Measurements from ENCODE around the gene CBL.

The CBL gene

GRCh38 chr11:119156496-119156895 lies 49.6 kb upstream of the CBL start:
- CTCF ChIA-PET, result interaction anchor here (0.6 to 2.0 kb wide), 6 partner anchors 10 to 40 kb away, joined by 3 to 8 read pairs (median 4); no protein-coding TSS in a partner anchor
- no peak for TF ChIP-seq SETDB1 (IDR thresholded peaks at IDR 0.05; ENCODE audit: insufficient read length, low read length)
- TF ChIP-seq ZNF266 (tag by site-specific recombination; IDR thresholded peaks at IDR 0.05; ENCODE audit: low read depth), result no peak
- TF ChIP-seq ZNF140 (tag by site-specific recombination; IDR thresholded peaks at IDR 0.05), result no peak
- TF ChIP-seq KLF8 (tag by site-specific recombination; IDR thresholded peaks at IDR 0.05), result no peak
- TF ChIP-seq ZNF580 (tag by site-specific recombination; IDR thresholded peaks at IDR 0.05), result no peak
- TF ChIP-seq IKZF3 (tag by site-specific recombination; IDR thresholded peaks at IDR 0.05), result no peak
- no peak for TF ChIP-seq ZNF239 (tag by site-specific recombination; IDR thresholded peaks at IDR 0.05)

GRCh38 chr11:119157063-119157462 lies 49.1 kb upstream of the CBL start:
- H3K36me3 ChIP-seq (ENCODE audit: control insufficient read depth in 2 of 2, insufficient read depth in 1 of 2, low read length in 2 of 2), result peaks cover 0 to 20% of the 10 kb centered on the region in 2 experiments; a peak in 1 of 3 replicates
- ChIA-PET POLR2A (no interaction called here), CTCF (interaction anchor here (0.6 to 2.0 kb wide), 5 partner anchors 10 to 40 kb away, joined by 3 to 8 read pairs (median 4); no protein-coding TSS in a partner anchor)
- TF ChIP-seq KLF10 (tag by site-specific recombination; IDR thresholded peaks at IDR 0.05) (no peak), SCRT2 (tag by site-specific recombination; IDR thresholded peaks at IDR 0.05) (peak; percentile 48; the same call in 1 of the 2 replicates), ZSCAN18 (tag by site-specific recombination; IDR thresholded peaks at IDR 0.05) (no peak), GLIS2 (tag by site-specific recombination; IDR thresholded peaks at IDR 0.05) (no peak), ZXDB (tag by site-specific recombination; IDR thresholded peaks at IDR 0.05) (no peak), ZNF488 (tag by site-specific recombination; IDR thresholded peaks at IDR 0.05) (no peak), ZNF600 (tag by site-specific recombination; IDR thresholded peaks at IDR 0.05) (no peak), ZNF664 (tag by site-specific recombination; IDR thresholded peaks at IDR 0.05) (0 out of 2 replicates have a peak, but pooled peaks have one; percentile 35), GLIS1 (tag by site-specific recombination; IDR thresholded peaks at IDR 0.05) (peak; percentile 59), REST (tag by site-specific recombination; IDR thresholded peaks at IDR 0.05) (peak; percentile 88), ZBTB8A (tag by site-specific recombination; IDR thresholded peaks at IDR 0.05) (no peak), ZNF510 (tag by site-specific recombination; IDR thresholded peaks at IDR 0.05; ENCODE audit: insufficient replicate concordance) (no peak), SP2 (tag by site-specific recombination; IDR thresholded peaks at IDR 0.05) (no peak), REPIN1 (tag by site-specific recombination; IDR thresholded peaks at IDR 0.05; ENCODE audit: low read depth) (no peak), ZBTB48 (tag by site-specific recombination; IDR thresholded peaks at IDR 0.05) (no peak), ZNF747 (tag by site-specific recombination; IDR thresholded peaks at IDR 0.05) (no peak), ELK4 (IDR thresholded peaks at IDR 0.05; ENCODE audit: borderline replicate concordance, low read depth, low read length) (no peak), SP7 (tag by site-specific recombination; IDR thresholded peaks at IDR 0.05) (no peak), ZNF76 (tag by site-specific recombination; IDR thresholded peaks at IDR 0.05; ENCODE audit: borderline replicate concordance, low read depth) (no peak), SP3 (tag by site-specific recombination; IDR thresholded peaks at IDR 0.05) (no peak), ZIC2 (tag by site-specific recombination; IDR thresholded peaks at IDR 0.05) (no peak)
- H3K4me1 ChIP-seq (ENCODE audit: control insufficient read depth, insufficient read depth, low read length), result no peaks in the 10 kb centered on the region
- no peak overlapping the region for H3K4me3 ChIP-seq (ENCODE audit: low read depth, low read length)
- no peak overlapping the region for H3K27ac ChIP-seq (ENCODE audit: extremely low read depth, low read depth, low read length)
- no peaks in the 10 kb centered on the region for H3K9me3 ChIP-seq (ENCODE audit: control insufficient read depth, insufficient read depth, low read depth, low read length)

More at GRCh38 chr11:119156496-119156895, 49.6 kb upstream of the CBL start:
- no peak overlapping the region for H3K27ac ChIP-seq (ENCODE audit: extremely low read depth, low read depth, low read length)
- no peak overlapping the region for H3K4me3 ChIP-seq (ENCODE audit: low read depth, low read length)
- no peaks in the 10 kb centered on the region for H3K9me3 ChIP-seq (ENCODE audit: control insufficient read depth, insufficient read depth, low read depth, low read length)
- peaks cover 0 to 25% of the 10 kb centered on the region in 2 experiments; a peak in 1 of 3 replicates for H3K36me3 ChIP-seq (ENCODE audit: control insufficient read depth in 2 of 2, insufficient read depth in 1 of 2, low read length in 2 of 2)
- H3K4me1 ChIP-seq (ENCODE audit: control insufficient read depth, insufficient read depth, low read length), result no peaks in the 10 kb centered on the region
- POLR2A ChIA-PET, result no interaction called here
